Mesothelial cell of epicardium (in vitro differentiated cells): ENCODE data around the gene ARL6IP1. TPM values are rescaled to one million over a fixed set of nuclear protein-coding genes. Genes with fewer than 3 reads are reported as not detected.
A peak's percentile ranks its signal among the peaks of the same experiment; 100 is the strongest.

Experiments used
- DNase-seq, 2 experiments: peaks; one replicate each; pipeline ENCODE4 v3.0.0; 2021; ENCODE audit warnings: low spot score in 2 of 2; ENCODE audit not compliant: unreplicated experiment in 2 of 2
- H3K27ac Mint-ChIP-seq: 2 replicates; pipeline ENCODE4 v1.8.0; 2021; ENCODE audit warnings: mixed read lengths
- H3K27me3 Mint-ChIP-seq: 2 replicates; pipeline ENCODE4 v1.8.0; 2021; ENCODE audit warnings: low read depth, mixed read lengths
- H3K36me3 Mint-ChIP-seq: 2 replicates; pipeline ENCODE4 v1.8.0; 2021; ENCODE audit warnings: mixed read lengths
- H3K4me1 Mint-ChIP-seq: 2 replicates; pipeline ENCODE4 v1.8.0; 2021; ENCODE audit warnings: mixed read lengths
- H3K4me3 Mint-ChIP-seq: 2 replicates; pipeline ENCODE4 v1.8.0; 2021; ENCODE audit warnings: mild to moderate bottlenecking, moderate library complexity, mixed read lengths
- H3K9me3 Mint-ChIP-seq: 2 replicates; pipeline ENCODE4 v1.8.0; 2021; ENCODE audit warnings: mixed read lengths
- total RNA-seq: library from RNA; stranded (reverse); gene quantifications from 3 replicates; pipeline ENCODE4 v1.2.1, GENCODE V29; 2021
- TF ChIP-seq, protein P1 (sequence below): fragments of 200-600 bp; sonication (generic); IDR thresholded peaks from one replicate; pipeline ENCODE4 v1.5.0; 2021; ENCODE audit warnings: antibody characterized with exemption; ENCODE audit not compliant: unreplicated experiment

ARL6IP1 gene
- total RNA-seq, 1 donor from 2014 or later: 130 TPM

DNA sequence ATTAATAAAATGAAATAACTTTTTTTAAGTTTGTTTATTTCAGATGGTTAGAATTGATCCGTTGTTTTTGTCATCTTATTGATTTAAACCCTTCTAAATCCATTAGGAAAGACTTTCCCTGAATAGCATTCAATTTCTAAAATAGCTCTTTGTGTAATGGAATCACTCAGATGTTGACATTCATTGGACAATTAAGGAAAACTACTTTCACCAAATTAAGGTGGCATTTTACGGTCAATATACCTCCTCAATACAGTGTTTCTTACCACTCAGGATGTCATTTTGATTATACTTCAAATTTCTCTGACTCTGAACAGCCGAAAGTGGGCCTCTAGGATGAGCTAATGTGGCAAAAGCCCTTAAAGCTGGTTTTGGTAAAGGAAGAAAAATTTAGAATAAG lies 1.8 kb downstream of the ARL6IP1 start:
- Mint-ChIP-seq H3K27ac (peak overlapping the region; percentile 99), H3K4me3 (peak overlapping the region; percentile 97), H3K36me3 (peaks cover 15% of the 10 kb centered on the region), H3K27me3 (no peaks in the 10 kb centered on the region), H3K9me3 (no peaks in the 10 kb centered on the region), H3K4me1 (peaks cover 29% of the 10 kb centered on the region)
- no peak for DNase-seq
- TF ChIP-seq, protein P1, sequence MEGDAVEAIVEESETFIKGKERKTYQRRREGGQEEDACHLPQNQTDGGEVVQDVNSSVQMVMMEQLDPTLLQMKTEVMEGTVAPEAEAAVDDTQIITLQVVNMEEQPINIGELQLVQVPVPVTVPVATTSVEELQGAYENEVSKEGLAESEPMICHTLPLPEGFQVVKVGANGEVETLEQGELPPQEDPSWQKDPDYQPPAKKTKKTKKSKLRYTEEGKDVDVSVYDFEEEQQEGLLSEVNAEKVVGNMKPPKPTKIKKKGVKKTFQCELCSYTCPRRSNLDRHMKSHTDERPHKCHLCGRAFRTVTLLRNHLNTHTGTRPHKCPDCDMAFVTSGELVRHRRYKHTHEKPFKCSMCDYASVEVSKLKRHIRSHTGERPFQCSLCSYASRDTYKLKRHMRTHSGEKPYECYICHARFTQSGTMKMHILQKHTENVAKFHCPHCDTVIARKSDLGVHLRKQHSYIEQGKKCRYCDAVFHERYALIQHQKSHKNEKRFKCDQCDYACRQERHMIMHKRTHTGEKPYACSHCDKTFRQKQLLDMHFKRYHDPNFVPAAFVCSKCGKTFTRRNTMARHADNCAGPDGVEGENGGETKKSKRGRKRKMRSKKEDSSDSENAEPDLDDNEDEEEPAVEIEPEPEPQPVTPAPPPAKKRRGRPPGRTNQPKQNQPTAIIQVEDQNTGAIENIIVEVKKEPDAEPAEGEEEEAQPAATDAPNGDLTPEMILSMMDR: no peak

DNA sequence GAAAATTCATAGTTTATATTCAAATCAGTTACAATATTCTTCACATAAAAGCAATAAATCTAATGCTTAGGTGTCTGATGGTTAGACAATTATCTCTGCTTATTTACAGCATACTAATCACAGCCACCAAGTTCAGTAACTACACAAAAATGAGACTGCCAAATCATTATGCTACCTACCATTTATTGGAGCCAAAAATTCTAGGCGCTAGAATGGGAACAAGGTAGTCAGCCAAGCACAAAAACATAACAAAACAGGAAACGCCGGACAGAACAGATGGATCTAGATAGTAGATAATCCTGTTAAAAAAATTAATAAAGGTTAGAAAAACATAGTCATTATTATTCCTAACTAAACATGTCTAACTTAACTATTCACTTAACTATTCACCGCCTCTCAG lies 3.6 kb downstream of the ARL6IP1 start:
- no peaks in the 10 kb centered on the region for H3K27me3 Mint-ChIP-seq
- no peak for DNase-seq
- H3K4me1 Mint-ChIP-seq: peaks cover 26% of the 10 kb centered on the region
- H3K36me3 Mint-ChIP-seq: peaks cover 23% of the 10 kb centered on the region
- TF ChIP-seq, protein P1: no peak
- H3K4me3 Mint-ChIP-seq: no peak overlapping the region
- H3K9me3 Mint-ChIP-seq: no peaks in the 10 kb centered on the region
- H3K27ac Mint-ChIP-seq: peak overlapping the region; percentile 63

DNA sequence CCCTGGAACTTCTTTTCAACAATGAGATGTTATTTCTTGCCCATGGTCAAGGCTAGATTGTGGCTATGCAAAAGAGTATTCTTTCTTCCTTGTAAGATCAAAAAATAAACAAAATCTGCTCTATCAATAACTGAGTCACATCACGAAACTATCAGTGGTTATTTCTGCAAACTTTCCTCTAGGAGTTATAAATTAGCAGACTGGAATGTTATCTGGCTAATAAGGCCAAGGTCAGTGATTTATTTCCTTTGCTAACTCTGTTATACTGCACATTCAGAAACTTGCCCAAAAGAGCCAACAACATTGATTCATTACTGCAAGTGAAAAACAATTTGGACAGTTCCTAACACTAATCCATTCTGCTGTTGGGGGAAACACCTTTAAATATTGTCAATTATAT lies 5.0 kb downstream of the ARL6IP1 start:
- DNase-seq: no peak
- no peak overlapping the region for H3K27ac Mint-ChIP-seq
- H3K36me3 Mint-ChIP-seq: peaks cover 26% of the 10 kb centered on the region
- no peaks in the 10 kb centered on the region for H3K9me3 Mint-ChIP-seq
- TF ChIP-seq, protein P1: no peak
- no peak overlapping the region for H3K4me3 Mint-ChIP-seq
- peaks cover 22% of the 10 kb centered on the region for H3K4me1 Mint-ChIP-seq
- no peaks in the 10 kb centered on the region for H3K27me3 Mint-ChIP-seq

DNA sequence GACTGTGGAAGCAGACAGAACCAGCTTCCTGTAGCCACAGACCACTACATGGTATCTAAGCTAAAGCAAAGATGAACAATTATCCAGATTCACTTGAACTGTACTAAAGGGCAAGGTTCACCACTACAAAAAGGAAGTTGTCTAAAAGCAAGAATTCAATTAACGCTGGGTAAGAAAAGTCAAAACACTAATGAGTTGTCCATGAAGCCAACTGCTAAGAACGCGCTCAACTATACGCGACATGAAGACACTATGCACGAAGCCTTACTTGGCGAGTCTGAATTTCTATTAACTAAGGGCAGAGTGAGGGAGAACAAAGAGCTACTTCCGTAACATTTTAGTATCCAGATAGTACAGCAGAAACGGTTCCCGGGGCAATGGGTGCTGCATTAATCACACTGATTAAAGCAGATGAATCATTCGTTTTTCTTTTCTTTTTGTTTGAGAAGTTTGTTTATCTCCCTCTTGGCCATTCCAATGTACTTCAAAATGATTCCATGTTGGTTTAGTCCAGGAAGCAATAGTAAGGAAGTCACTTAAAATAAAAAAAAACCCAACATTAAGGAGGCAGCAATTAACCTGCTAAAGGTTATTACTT lies 8.4 kb downstream of the ARL6IP1 start:
- no peak for DNase-seq
- Mint-ChIP-seq H3K4me3 (no peak overlapping the region), H3K36me3 (peaks cover 40% of the 10 kb centered on the region)

DNA sequence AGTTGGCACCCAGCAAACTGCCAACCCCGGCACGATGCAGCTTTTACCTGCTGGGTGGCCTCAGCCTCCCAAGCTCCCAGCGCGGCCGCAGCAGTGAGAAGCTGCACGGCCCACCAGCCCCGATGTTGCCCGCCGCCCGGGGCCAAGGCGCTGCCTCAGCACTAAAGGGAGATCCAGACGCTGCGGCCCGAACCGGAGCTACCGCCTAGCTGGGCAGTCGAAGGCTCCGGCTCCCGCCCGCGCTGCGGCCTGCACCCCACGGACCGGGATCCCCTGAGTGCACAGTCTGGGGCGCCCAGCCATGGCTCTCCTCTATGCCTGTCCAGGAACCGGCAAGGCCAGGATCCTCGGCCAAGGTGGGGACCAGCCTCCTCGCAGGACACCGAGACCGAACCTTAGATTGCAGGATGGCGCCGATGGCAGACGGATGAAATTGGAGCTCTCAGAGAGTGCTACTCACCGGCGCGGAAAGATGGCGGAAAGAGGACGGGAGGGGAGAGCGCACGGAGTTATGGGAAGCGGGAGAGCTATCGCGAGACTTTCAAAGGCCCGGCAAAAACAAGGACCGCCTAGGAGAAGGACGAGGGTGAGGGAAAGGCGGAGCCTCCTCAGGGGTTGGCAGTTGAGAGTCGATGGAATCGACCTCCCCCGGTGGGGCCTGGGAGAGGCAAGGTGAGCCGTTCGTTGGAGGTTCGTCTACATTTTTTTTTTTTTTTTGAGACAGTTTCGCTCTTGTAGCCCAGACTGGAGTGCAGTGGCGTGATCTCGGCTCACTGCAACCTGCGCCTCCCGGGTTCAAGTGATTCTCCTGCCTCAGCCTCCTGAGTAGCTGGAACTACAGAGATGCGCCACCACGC lies 11.3 kb downstream of the ARL6IP1 start, which contains the start of gene RPS15A:
Gene RPS15A (minus strand): TSS at position 485 of the 857 bp plus-strand sequence. CDS start 1,221 bp downstream, outside the sequence.
- Mint-ChIP-seq H3K4me1 (peaks cover 41% of the 10 kb centered on the region), H3K36me3 (peaks cover 40% of the 10 kb centered on the region), H3K27ac (peak within 1 kb of the TSS; percentile 98), H3K4me3 (peak within 1 kb of the TSS; percentile 100), H3K27me3 (no peaks in the 10 kb centered on the region), H3K9me3 (no peaks in the 10 kb centered on the region)
- DNase-seq: peak; percentile 85 to 87
- TF ChIP-seq, protein P1: no peak

More for the DNA sequence above, 8.4 kb downstream of the ARL6IP1 start:
- Mint-ChIP-seq H3K4me1 (peaks cover 22% of the 10 kb centered on the region), H3K27me3 (no peaks in the 10 kb centered on the region), H3K27ac (no peak overlapping the region), H3K9me3 (no peaks in the 10 kb centered on the region)
- TF ChIP-seq, protein P1: no peak
